ENCODE results near the gene ARL4D. TPM values are rescaled to one million over a fixed set of nuclear protein-coding genes. Genes with fewer than 3 reads are reported as not detected.

ARL4D gene
- polyA plus RNA-seq, 1 experiment: 15.0 TPM

GRCh38 chr17:43448720-43449469, 50.1 kb downstream of the ARL4D start:
- ChIA-PET CTCF (interaction anchor here (0.9 kb wide), 1 partner anchor 35 kb away, joined by 3 read pairs; the partner anchor contains the start of gene DHX8), POLR2A (interaction anchor here (1.1 kb wide), 1 partner anchor 50 kb away, joined by 4 read pairs; the partner anchor contains the start of gene ARL4D)
- no peak for DNase-seq (ENCODE audit: low read depth, low spot score)
- Histone ChIP-seq H3K27me3 (ENCODE audit: control insufficient read depth, insufficient read depth, low read length) (peaks cover 3% of the 10 kb centered on the region), H3K9me3 (ENCODE audit: control insufficient read depth, insufficient read depth, low read length) (no peaks in the 10 kb centered on the region; the same call in 1 of the 2 replicates), H3K27ac (ENCODE audit: low read depth, low read length) (no peak overlapping the region), H3K4me3 (ENCODE audit: low read depth, low read length) (no peak overlapping the region)
- TF ChIP-seq CTCF (IDR thresholded peaks at IDR 0.05; ENCODE audit: low read depth, low read length): no peak

GRCh38 chr17:43449470-43450248, 50.9 kb downstream of the ARL4D start:
- Histone ChIP-seq H3K4me3 (ENCODE audit: low read depth, low read length) (no peak overlapping the region), H3K9me3 (ENCODE audit: control insufficient read depth, insufficient read depth, low read length) (no peaks in the 10 kb centered on the region; the same call in 1 of the 2 replicates), H3K27ac (ENCODE audit: low read depth, low read length) (no peak overlapping the region), H3K27me3 (ENCODE audit: control insufficient read depth, insufficient read depth, low read length) (peaks cover 3% of the 10 kb centered on the region)
- TF ChIP-seq CTCF (IDR thresholded peaks at IDR 0.05; ENCODE audit: low read depth, low read length): no peak
- ChIA-PET POLR2A (interaction anchor here (1.1 kb wide), 1 partner anchor 51 kb away, joined by 4 read pairs; the partner anchor contains the start of gene ARL4D), CTCF (interaction anchor here (0.9 kb wide), 1 partner anchor 34 kb away, joined by 3 read pairs; the partner anchor contains the start of gene DHX8)
- no peak for DNase-seq (ENCODE audit: low read depth, low spot score)

Small RNA genes within 50 kb of the gene (small RNA-seq; reads per million reads assigned to genes)
- gene RNU6-1137P (ENCODE audit: insufficient read length, low read depth) (not detected), gene RNU6-406P (ENCODE audit: insufficient read length, low read depth) (not detected), gene RNU6-470P (ENCODE audit: insufficient read length, low read depth) (not detected)

Other genes starting within 250 kb of the ARL4D start
- 103 and 107 TPM in 2 replicates for gene NBR1, start 227.8 kb upstream of the ARL4D start, polyA plus RNA-seq (2011; rRNA removed)
- gene TMEM106A, start 187.1 kb upstream of the ARL4D start, polyA plus RNA-seq (2011; rRNA removed): 4.5 and 5.1 TPM in 2 replicates
- not detected in 2 replicates for gene CCDC200, start 170.4 kb upstream of the ARL4D start, polyA plus RNA-seq (2011; rRNA removed)
- not detected in 2 replicates for gene RNU2-1, start 165.0 kb upstream of the ARL4D start, polyA plus RNA-seq (2011; rRNA removed)
- 46.0 and 47.3 TPM in 2 replicates for gene DHX8, start 85.0 kb downstream of the ARL4D start, polyA plus RNA-seq (2011; rRNA removed)
- 6.7 and 8.0 TPM in 2 replicates for gene ETV4, start 147.3 kb downstream of the ARL4D start, polyA plus RNA-seq (2011; rRNA removed)